Activated CD8-positive, alpha-beta memory T cell treated with anti-CD3 and anti-CD28 coated beads for 36 hours (primary cell): ENCODE measurements around the gene CADM2. TPM values are rescaled to one million over a fixed set of nuclear protein-coding genes. Genes with fewer than 3 reads are reported as not detected.
"Not testable (repeated sequence)": the region's sequence is repeated elsewhere in the genome, so short reads cannot be mapped to it uniquely, and the experiment has no call there.

Experiments used
- CTCF ChIA-PET: fragments of 350-600 bp; sonication (Branson Sonifier 250); formaldehyde crosslinking; loops from one replicate; lab custom pipeline; 2021; ENCODE audit warnings: antibody characterized with exemption; lab: Charles Lee
- POLR2A ChIA-PET: fragments of 350-600 bp; sonication (Branson Sonifier 250); formaldehyde crosslinking; loops from one replicate; lab custom pipeline; 2021; ENCODE audit warnings: antibody characterized with exemption; lab: Charles Lee
- total RNA-seq, 2 experiments: library from RNA; stranded (reverse); gene quantifications; one replicate each; pipeline ENCODE4 v1.2.3, GENCODE V29; 2021

Gene CADM2
- total RNA-seq, 2 experiments from 2014 or later, result 0.25 to 0.53 TPM

DNA sequence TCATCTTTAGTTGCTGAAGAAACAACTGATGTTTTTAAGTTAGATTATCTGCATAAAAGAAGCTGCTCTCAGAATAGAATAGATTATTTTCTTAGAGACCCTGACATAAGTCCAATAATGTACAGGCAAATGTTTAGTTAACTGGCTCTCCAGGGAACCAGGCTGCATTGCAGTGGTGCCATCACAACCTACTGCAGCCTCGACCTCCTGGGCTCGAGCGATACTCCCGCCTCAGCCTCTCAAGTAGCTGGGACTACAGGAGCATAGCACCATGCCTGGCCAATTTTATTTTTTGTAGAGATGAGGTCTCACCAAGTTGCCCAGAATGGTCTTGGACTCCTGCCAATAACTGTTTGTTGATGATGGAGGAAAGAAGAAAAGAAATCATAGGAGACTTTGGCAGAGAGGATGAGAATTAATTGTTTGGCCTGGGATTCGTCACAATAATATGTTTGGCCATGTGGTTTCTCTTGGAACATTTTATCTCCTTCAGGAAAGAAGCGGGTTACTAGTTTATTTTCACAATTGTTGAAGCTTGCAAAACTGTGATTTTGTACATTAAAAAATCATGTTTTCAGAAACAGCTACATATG, 429.2 kb downstream of the CADM2 start:
- ChIA-PET CTCF (no interaction called here), POLR2A (interaction anchor here (0.6 kb wide), 1 partner anchor 186 kb away, joined by 8 read pairs; no protein-coding TSS in a partner anchor)

DNA sequence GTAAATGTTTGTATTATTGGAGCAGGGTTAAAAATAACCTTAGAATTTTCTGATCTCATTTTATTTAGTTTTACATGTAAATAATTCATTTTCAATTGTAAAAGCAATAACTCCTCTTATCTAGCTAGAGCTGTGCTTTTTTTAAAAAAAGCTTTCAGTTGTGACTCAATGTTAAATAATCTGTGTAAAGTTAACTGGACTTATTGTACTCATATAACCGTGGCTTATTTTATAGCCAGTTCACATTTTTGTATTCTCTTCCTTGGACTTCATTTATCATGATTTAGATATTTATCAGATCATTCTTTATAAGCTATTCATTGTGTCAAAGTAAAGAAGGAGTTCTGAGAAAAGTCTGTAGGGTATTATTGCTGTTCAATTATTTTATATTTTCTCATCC, 435.6 kb downstream of the CADM2 start:
- POLR2A ChIA-PET, result no interaction called here
- CTCF ChIA-PET, result no interaction called here

- CTCF ChIA-PET, result no interaction called here
Measured at GRCh38 chr3:85397434-85397833, 438.6 kb downstream of the CADM2 start.

GRCh38 chr3:85426121-85426520, 467.3 kb downstream of the CADM2 start:
- POLR2A ChIA-PET, result no interaction called here
- CTCF ChIA-PET, result no interaction called here

More at GRCh38 chr3:85397434-85397833, 438.6 kb downstream of the CADM2 start:
- POLR2A ChIA-PET, result no interaction called here

- POLR2A ChIA-PET, result no interaction called here
- CTCF ChIA-PET, result no interaction called here
Measured at GRCh38 chr3:85427467-85427866, 468.7 kb downstream of the CADM2 start.

DNA sequence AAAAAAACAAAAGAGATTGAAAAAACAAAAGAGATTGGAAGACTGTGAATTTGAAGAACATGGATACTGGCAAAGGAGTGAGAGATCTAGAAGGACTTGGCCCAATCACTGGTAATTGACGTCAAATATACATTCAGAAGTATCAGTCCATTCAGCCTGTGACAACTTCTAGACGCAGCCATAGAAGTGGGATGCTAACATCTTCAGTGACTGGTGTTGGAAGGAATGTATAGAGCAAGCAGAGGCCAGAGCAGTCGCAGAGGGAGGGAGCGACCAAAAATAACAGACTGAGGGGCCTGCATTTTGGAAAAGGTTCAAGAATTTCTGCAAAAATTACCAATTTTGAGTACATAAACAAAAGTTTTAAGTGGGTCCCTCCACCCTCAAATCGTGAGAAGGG, 473.3 kb downstream of the CADM2 start:
- POLR2A ChIA-PET, result no interaction called here

GRCh38 chr3:85433319-85433718, 474.5 kb downstream of the CADM2 start:
- ChIA-PET CTCF (no interaction called here), POLR2A (no interaction called here)

More for the DNA sequence above, 473.3 kb downstream of the CADM2 start:
- CTCF ChIA-PET, result no interaction called here

GRCh38 chr3:85455561-85456200, 496.9 kb downstream of the CADM2 start:
- ChIA-PET CTCF (no interaction called here), POLR2A (no interaction called here)

- POLR2A ChIA-PET, result no interaction called here
- CTCF ChIA-PET, result no interaction called here
Measured at GRCh38 chr3:85474241-85474640, 515.5 kb downstream of the CADM2 start.

DNA sequence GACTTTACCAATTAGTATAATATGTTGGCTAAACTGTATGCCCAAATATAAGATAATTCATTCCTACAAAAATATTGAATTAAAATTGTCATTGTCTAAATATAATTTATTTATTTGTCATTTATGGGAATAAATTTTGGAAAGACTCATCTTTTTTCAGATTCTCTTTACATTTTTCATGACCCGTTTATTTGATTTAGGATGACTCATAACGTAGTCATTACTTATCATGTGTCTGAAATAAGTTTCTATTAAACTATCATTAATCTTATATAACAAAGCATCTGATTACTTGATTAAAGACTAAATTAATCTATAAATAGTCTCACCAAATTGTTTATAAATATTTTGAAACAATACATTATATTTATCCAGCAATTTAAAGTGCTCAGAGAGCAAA, 516.6 kb downstream of the CADM2 start:
- ChIA-PET CTCF (no interaction called here), POLR2A (no interaction called here)

DNA sequence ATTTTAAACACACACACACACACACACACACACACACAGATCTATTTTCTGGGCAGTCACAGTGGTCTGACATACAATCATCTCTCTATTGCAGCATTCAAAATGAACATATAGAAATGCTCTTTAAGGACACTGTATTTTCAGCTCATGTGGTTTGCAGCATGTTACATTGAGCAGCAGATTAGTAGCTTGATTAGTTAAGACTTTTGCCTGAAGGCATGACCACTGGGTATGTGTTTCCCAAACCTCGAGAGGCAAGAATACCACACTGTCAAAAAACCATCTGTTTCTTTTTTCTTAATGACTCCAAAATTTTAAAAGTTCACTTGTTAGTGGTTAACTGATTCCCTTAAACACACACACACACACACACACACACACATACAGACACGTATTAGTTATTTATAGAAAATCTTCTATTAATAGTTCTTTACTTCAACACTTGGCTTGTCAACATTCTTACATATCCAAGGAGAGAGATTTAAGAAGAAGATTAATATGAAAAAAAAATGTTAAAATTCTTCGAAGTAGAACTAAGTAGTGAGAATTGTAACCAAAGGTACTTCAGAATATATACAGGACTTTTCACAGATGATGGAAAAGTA, 518.2 kb downstream of the CADM2 start:
- ChIA-PET POLR2A (no interaction called here), CTCF (no interaction called here)

GRCh38 chr3:85481411-85482212, 522.8 kb downstream of the CADM2 start:
- POLR2A ChIA-PET, result no interaction called here
- CTCF ChIA-PET, result no interaction called here

- ChIA-PET CTCF (no interaction called here), POLR2A (no interaction called here)
Measured at GRCh38 chr3:85482213-85482490, 523.4 kb downstream of the CADM2 start.

GRCh38 chr3:85483986-85484385, 525.2 kb downstream of the CADM2 start:
- POLR2A ChIA-PET, result no interaction called here
- CTCF ChIA-PET, result no interaction called here

GRCh38 chr3:85487375-85487774, 528.6 kb downstream of the CADM2 start:
- POLR2A ChIA-PET, result no interaction called here
- CTCF ChIA-PET, result no interaction called here

GRCh38 chr3:85495602-85496001, 536.8 kb downstream of the CADM2 start:
- POLR2A ChIA-PET, result no interaction called here
- CTCF ChIA-PET, result no interaction called here

DNA sequence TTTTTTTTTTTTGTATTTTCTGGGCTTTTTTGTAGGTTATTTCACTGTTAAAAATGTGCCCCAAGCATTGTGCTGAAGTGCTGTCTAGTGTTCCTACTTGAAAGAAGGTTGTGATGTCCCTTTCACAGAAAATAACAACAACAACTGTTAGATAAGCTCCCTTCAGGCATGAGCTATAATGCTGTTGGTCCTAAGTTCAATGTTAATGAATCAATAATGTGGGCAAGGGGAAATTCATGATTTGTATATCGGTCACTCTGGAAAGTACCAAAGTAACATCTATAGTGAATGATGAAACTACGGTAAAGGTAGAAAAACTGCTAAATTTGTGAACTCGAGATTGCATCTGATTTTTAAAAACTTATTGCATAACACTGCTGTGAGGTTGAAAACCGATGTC, 539.4 kb downstream of the CADM2 start:
- POLR2A ChIA-PET, result no interaction called here
- CTCF ChIA-PET, result no interaction called here

GRCh38 chr3:85502148-85502875, 543.5 kb downstream of the CADM2 start:
- ChIA-PET CTCF (no interaction called here), POLR2A (no interaction called here)

GRCh38 chr3:85504129-85504784, 545.5 kb downstream of the CADM2 start:
- CTCF ChIA-PET, POLR2A ChIA-PET: not testable (repeated sequence)
